Neural progenitor cell (in vitro differentiated cells): ENCODE results near the gene ACBD6. TPM values are rescaled to one million over a fixed set of nuclear protein-coding genes. Genes with fewer than 3 reads are reported as not detected.

Source experiments
- DNase-seq: peaks from one replicate; pipeline ENCODE4 v3.0.0-alpha.2; 2016; ENCODE audit warnings: low spot score
- H2AFZ ChIP-seq: fragments of 200-600 bp; sonication (generic); replicated peaks from 2 replicates; pipeline ENCODE4 v1.6.1; 2016; ENCODE audit warnings: antibody characterized with exemption
- H3F3A ChIP-seq: fragments of 200-600 bp; sonication (generic); 2 replicates; pipeline ENCODE4 v1.6.1; 2016; ENCODE audit warnings: antibody characterized with exemption, low read depth
- H3K27ac ChIP-seq: fragments of 200-600 bp; sonication (generic); 2 replicates; pipeline ENCODE4 v1.5.1; 2016; ENCODE audit warnings: mild to moderate bottlenecking
- H3K27me3 ChIP-seq: fragments of 200-600 bp; sonication (generic); 2 replicates; pipeline ENCODE4 v1.6.1; 2016; ENCODE audit warnings: mild to moderate bottlenecking, moderate library complexity
- H3K36me3 ChIP-seq: fragments of 200-600 bp; sonication (generic); 2 replicates; pipeline ENCODE4 v1.5.1; 2016
- H3K4me1 ChIP-seq: fragments of 200-600 bp; sonication (generic); 2 replicates; pipeline ENCODE4 v1.6.1; 2016; ENCODE audit warnings: mixed run types
- H3K4me2 ChIP-seq: fragments of 200-600 bp; sonication (generic); 2 replicates; pipeline ENCODE4 v1.6.1; 2016
- H3K4me3 ChIP-seq: fragments of 200-600 bp; sonication (generic); 2 replicates; pipeline ENCODE4 v1.5.1; 2016
- H3K79me2 ChIP-seq: fragments of 200-600 bp; sonication (generic); 2 replicates; pipeline ENCODE4 v1.6.1; 2016; ENCODE audit warnings: low read depth
- H3K9ac ChIP-seq: fragments of 200-600 bp; sonication (generic); 2 replicates; pipeline ENCODE4 v1.6.1; 2016
- H3K9me3 ChIP-seq: fragments of 200-600 bp; sonication (generic); 2 replicates; pipeline ENCODE4 v1.5.1; 2016; ENCODE audit warnings: low read depth
- H4K20me1 ChIP-seq: fragments of 200-600 bp; sonication (generic); 2 replicates; pipeline ENCODE4 v1.6.1; 2016; ENCODE audit warnings: low read depth
- H3K27ac Mint-ChIP-seq: 3 replicates; pipeline ENCODE4 v1.8.0; 2021; ENCODE audit warnings: mixed read lengths
- H3K27me3 Mint-ChIP-seq: 2 replicates; pipeline ENCODE4 v1.8.0; 2022; ENCODE audit warnings: low read depth, mild to moderate bottlenecking, inconsistent platforms, moderate library complexity, mixed read lengths; ENCODE audit not compliant: insufficient read depth
- H3K36me3 Mint-ChIP-seq: 3 replicates; pipeline ENCODE4 v1.8.0; 2021; ENCODE audit warnings: mixed read lengths
- H3K4me1 Mint-ChIP-seq: 3 replicates; pipeline ENCODE4 v1.8.0; 2021; ENCODE audit warnings: mixed read lengths
- H3K4me3 Mint-ChIP-seq: 3 replicates; pipeline ENCODE4 v1.8.0; 2021; ENCODE audit warnings: mild to moderate bottlenecking, moderate library complexity, mixed read lengths
- H3K9me3 Mint-ChIP-seq: 3 replicates; pipeline ENCODE4 v1.8.0; 2020; ENCODE audit warnings: mixed read lengths
- EZH2 ChIP-seq: fragments of 200-600 bp; sonication (generic); IDR thresholded peaks from 2 replicates; pipeline ENCODE4 v1.6.1; 2017; ENCODE audit warnings: antibody characterized with exemption, mild to moderate bottlenecking, moderate library complexity
- EZH2phosphoT487 ChIP-seq: fragments of 200-600 bp; sonication (generic); IDR thresholded peaks from 2 replicates; pipeline ENCODE4 v1.6.1; 2017; ENCODE audit warnings: antibody characterized with exemption
- total RNA-seq: library from RNA; depleted of rRNA; stranded (reverse); fragments of >200 nt; gene quantifications from 2 replicates; pipeline ENCODE4 v1.2.3, GENCODE V29; 2015; ENCODE audit warnings: low replicate concordance
- TF ChIP-seq, protein P1 (sequence below): fragments of 200-600 bp; sonication (generic); IDR thresholded peaks from 2 replicates; pipeline ENCODE4 v1.5.1; 2017; ENCODE audit warnings: antibody characterized with exemption, mild to moderate bottlenecking

ACBD6 gene
- total RNA-seq, 1 donor from 2014 or later, result 36.8 TPM

GRCh38 chr1:180534214-180534613 lies 31.8 kb upstream of the ACBD6 start:
- Histone ChIP-seq H2AFZ (no peak overlapping the region), H3K9me3 (no peaks in the 10 kb centered on the region), H3K36me3 (no peaks in the 10 kb centered on the region), H3F3A (no peaks in the 10 kb centered on the region), H3K79me2 (no peaks in the 10 kb centered on the region), H3K27me3 (no peaks in the 10 kb centered on the region), H3K4me3 (no peak overlapping the region), H3K27ac (no peak overlapping the region), H4K20me1 (no peaks in the 10 kb centered on the region), H3K9ac (no peak overlapping the region), H3K4me2 (no peak overlapping the region), H3K4me1 (no peaks in the 10 kb centered on the region)
- H3K4me1 Mint-ChIP-seq, result peaks cover 24% of the 10 kb centered on the region
- H3K27ac Mint-ChIP-seq, result no peak overlapping the region
- DNase-seq, result no peak
- no peaks in the 10 kb centered on the region for H3K9me3 Mint-ChIP-seq
- TF ChIP-seq EZH2 (no peak), EZH2phosphoT487 (no peak)
- TF ChIP-seq, protein P1, sequence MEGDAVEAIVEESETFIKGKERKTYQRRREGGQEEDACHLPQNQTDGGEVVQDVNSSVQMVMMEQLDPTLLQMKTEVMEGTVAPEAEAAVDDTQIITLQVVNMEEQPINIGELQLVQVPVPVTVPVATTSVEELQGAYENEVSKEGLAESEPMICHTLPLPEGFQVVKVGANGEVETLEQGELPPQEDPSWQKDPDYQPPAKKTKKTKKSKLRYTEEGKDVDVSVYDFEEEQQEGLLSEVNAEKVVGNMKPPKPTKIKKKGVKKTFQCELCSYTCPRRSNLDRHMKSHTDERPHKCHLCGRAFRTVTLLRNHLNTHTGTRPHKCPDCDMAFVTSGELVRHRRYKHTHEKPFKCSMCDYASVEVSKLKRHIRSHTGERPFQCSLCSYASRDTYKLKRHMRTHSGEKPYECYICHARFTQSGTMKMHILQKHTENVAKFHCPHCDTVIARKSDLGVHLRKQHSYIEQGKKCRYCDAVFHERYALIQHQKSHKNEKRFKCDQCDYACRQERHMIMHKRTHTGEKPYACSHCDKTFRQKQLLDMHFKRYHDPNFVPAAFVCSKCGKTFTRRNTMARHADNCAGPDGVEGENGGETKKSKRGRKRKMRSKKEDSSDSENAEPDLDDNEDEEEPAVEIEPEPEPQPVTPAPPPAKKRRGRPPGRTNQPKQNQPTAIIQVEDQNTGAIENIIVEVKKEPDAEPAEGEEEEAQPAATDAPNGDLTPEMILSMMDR, result no peak
- no peaks in the 10 kb centered on the region for H3K36me3 Mint-ChIP-seq
- no peak overlapping the region for H3K4me3 Mint-ChIP-seq
- peaks cover 8% of the 10 kb centered on the region for H3K27me3 Mint-ChIP-seq

GRCh38 chr1:180533266-180533987 lies 31.1 kb upstream of the ACBD6 start:
- Mint-ChIP-seq H3K27ac (no peak overlapping the region), H3K9me3 (no peaks in the 10 kb centered on the region), H3K27me3 (peaks cover 8% of the 10 kb centered on the region), H3K36me3 (no peaks in the 10 kb centered on the region), H3K4me1 (peaks cover 24% of the 10 kb centered on the region), H3K4me3 (no peak overlapping the region)
- Histone ChIP-seq H3K27me3 (no peaks in the 10 kb centered on the region), H3K4me1 (no peaks in the 10 kb centered on the region), H3K9ac (no peak overlapping the region), H3K36me3 (no peaks in the 10 kb centered on the region), H3K4me3 (no peak overlapping the region), H2AFZ (peak overlapping the region; percentile 92), H3K9me3 (no peaks in the 10 kb centered on the region), H3F3A (no peaks in the 10 kb centered on the region), H3K4me2 (no peak overlapping the region), H3K27ac (no peak overlapping the region), H3K79me2 (no peaks in the 10 kb centered on the region), H4K20me1 (no peaks in the 10 kb centered on the region)
- no peak for TF ChIP-seq EZH2phosphoT487
- TF ChIP-seq, protein P1, result peak; percentile 94
- DNase-seq, result peak; percentile 89

- Mint-ChIP-seq H3K27me3 (peaks cover 8% of the 10 kb centered on the region), H3K9me3 (no peaks in the 10 kb centered on the region), H3K36me3 (no peaks in the 10 kb centered on the region), H3K27ac (no peak overlapping the region), H3K4me1 (peaks cover 24% of the 10 kb centered on the region), H3K4me3 (no peak overlapping the region)
- Histone ChIP-seq H4K20me1 (no peaks in the 10 kb centered on the region), H3K36me3 (no peaks in the 10 kb centered on the region), H3K4me1 (no peaks in the 10 kb centered on the region), H2AFZ (peak overlapping the region; percentile 92), H3K79me2 (no peaks in the 10 kb centered on the region), H3K4me2 (no peak overlapping the region), H3K27me3 (no peaks in the 10 kb centered on the region), H3K27ac (no peak overlapping the region), H3F3A (no peaks in the 10 kb centered on the region), H3K9ac (no peak overlapping the region), H3K4me3 (no peak overlapping the region), H3K9me3 (no peaks in the 10 kb centered on the region)
- no peak for TF ChIP-seq EZH2phosphoT487
- TF ChIP-seq EZH2, result no peak
- TF ChIP-seq, protein P1, result no peak
- DNase-seq, result no peak
Measured at GRCh38 chr1:180532854-180533253, 30.5 kb upstream of the ACBD6 start.
